GM12878 (cell line): ENCODE measurements around the gene SUSD1. TPM values are rescaled to one million over a fixed set of nuclear protein-coding genes. Genes with fewer than 3 reads are reported as not detected.

Experiments
- ATAC-seq: fragments of 200-7000 bp; cut with Tn5 transposase; 3 replicates; pipeline ENCODE4 v1.9.1; 2020; ENCODE audit warnings: mild to moderate bottlenecking, moderate library complexity
- BruUV-seq: library from RNA; stranded (reverse); fragments of 400-500 nt; replicated peaks from 2 replicates; lab custom pipeline; 2021; lab: Mats Ljungman, UMichigan
- CTCF ChIA-PET: fragments of 300-600 bp; sonication (Branson Sonifier 250); formaldehyde crosslinking; extraction: SDS; loops from one replicate; lab custom pipeline; 2021; ENCODE audit warnings: inconsistent platforms; lab: Yijun Ruan, JAX
- POLR2A ChIA-PET: fragments of 350-600 bp; formaldehyde crosslinking; extraction: SDS; loops from one replicate; lab custom pipeline; 2021; ENCODE audit warnings: inconsistent platforms; lab: Charles Lee
- RAD21 ChIA-PET: fragments of 300-600 bp; sonication (Branson Sonifier 250); formaldehyde crosslinking; loops from one replicate; lab custom pipeline; 2023; ENCODE audit warnings: antibody characterized with exemption; ENCODE audit not compliant: unreplicated experiment; lab: Charles Lee
- SMC1A ChIA-PET: fragments of 300-600 bp; sonication (Branson Sonifier 250); formaldehyde crosslinking; loops from one replicate; lab custom pipeline; 2023; ENCODE audit not compliant: unreplicated experiment, uncharacterized antibody; lab: Charles Lee
- DNase-seq: peaks from one replicate; pipeline ENCODE4 v3.0.0-alpha.2; 2011; ENCODE audit warnings: low read depth, low spot score
- FAIRE-seq: peaks from 3 replicates; lab custom pipeline; 2011; peaks lifted over from hg19 to GRCh38; lab: Jason Lieb, UNC
- H2AFZ ChIP-seq: 2 replicates; pipeline ENCODE4 v1.6.0; 2011; ENCODE audit warnings: low read depth, low read length, control low read depth; ENCODE audit not compliant: control insufficient read depth
- H3K27ac ChIP-seq: 2 replicates; pipeline ENCODE4 v1.5.1; 2011; ENCODE audit warnings: control low read depth; ENCODE audit not compliant: control insufficient read depth, insufficient read depth
- H3K27me3 ChIP-seq, 2 experiments: replicated peaks in 1 of 2; 2 replicates each; pipeline versions ENCODE4 v1.6.0 to v1.6.1; 2011; ENCODE audit warnings: low read length in 1 of 2; ENCODE audit not compliant: control insufficient read depth in 2 of 2, insufficient read depth in 2 of 2
- H3K36me3 ChIP-seq, 2 experiments: 2 replicates each; pipeline ENCODE4 v1.5.1; 2011; ENCODE audit warnings: low read length in 1 of 2; ENCODE audit not compliant: control insufficient read depth in 2 of 2, insufficient read depth in 2 of 2
- H3K4me1 ChIP-seq: 2 replicates; pipeline ENCODE4 v1.6.1; 2011; ENCODE audit warnings: mild to moderate bottlenecking, low read length, moderate library complexity, mixed read lengths; ENCODE audit not compliant: control insufficient read depth, insufficient read depth
- H3K4me2 ChIP-seq: 2 replicates; pipeline ENCODE4 v1.6.0; 2011; ENCODE audit warnings: control low read depth; ENCODE audit not compliant: control insufficient read depth, insufficient read depth
- H3K4me3 ChIP-seq: fragments of 200-600 bp; sonication (generic); 2 replicates; pipeline ENCODE4 v1.5.1; 2016
- H3K79me2 ChIP-seq: 2 replicates; pipeline ENCODE4 v1.6.0; 2011; ENCODE audit warnings: low read length; ENCODE audit not compliant: control insufficient read depth, insufficient read depth
- H3K9ac ChIP-seq: 2 replicates; pipeline ENCODE4 v1.8.0; 2011; ENCODE audit warnings: low read length, control low read depth, mixed read lengths; ENCODE audit not compliant: control insufficient read depth, insufficient read depth
- H3K9me3 ChIP-seq: replicated peaks from 3 replicates; pipeline ENCODE4 v1.5.1; 2011; ENCODE audit warnings: mild to moderate bottlenecking, low read length; ENCODE audit not compliant: control insufficient read depth, insufficient read depth
- H4K20me1 ChIP-seq: 2 replicates; pipeline ENCODE4 v1.6.0; 2011; ENCODE audit not compliant: control insufficient read depth, insufficient read depth
- CHD1 ChIP-seq: IDR thresholded peaks from 2 replicates; pipeline ENCODE4 v1.6.1; 2012; ENCODE audit warnings: low read depth, low read length, improper control_type of control experiment
- CHD4 ChIP-seq: fragments of 200-600 bp; sonication (generic); IDR thresholded peaks from 2 replicates; pipeline ENCODE4 v1.6.1; 2016; ENCODE audit warnings: mild to moderate bottlenecking
- FOS ChIP-seq: IDR thresholded peaks from 3 replicates; pipeline ENCODE4 v1.6.1; 2011; ENCODE audit warnings: borderline replicate concordance; ENCODE audit not compliant: insufficient read length; ENCODE audit errors: extremely low read depth
- HDAC2 ChIP-seq: fragments of 200-600 bp; sonication (generic); IDR thresholded peaks from 2 replicates; pipeline ENCODE4 v1.6.1; 2017
- IKZF1 ChIP-seq: fragments of 450-650 bp; conservative IDR thresholded peaks from 2 replicates; pipeline ENCODE4 v1.6.1; 2017; ENCODE audit warnings: antibody characterized with exemption, mild to moderate bottlenecking
- KAT2A ChIP-seq: conservative IDR thresholded peaks from 2 replicates; pipeline ENCODE4 v1.6.1; 2011; ENCODE audit warnings: low read depth, low read length; ENCODE audit not compliant: control insufficient read depth
- LARP7 ChIP-seq: fragments of 450-650 bp; IDR thresholded peaks from 2 replicates; pipeline ENCODE4 v1.6.1; 2017; ENCODE audit warnings: mild to moderate bottlenecking
- MEF2B ChIP-seq: fragments of 450-650 bp; IDR thresholded peaks from 2 replicates; pipeline ENCODE4 v1.6.1; 2018; ENCODE audit warnings: mild to moderate bottlenecking, moderate library complexity; ENCODE audit not compliant: partially characterized antibody, poor library complexity, severe bottlenecking
- NR2F1 ChIP-seq: fragments of 450-650 bp; conservative IDR thresholded peaks from 2 replicates; pipeline ENCODE4 v1.6.1; 2017; ENCODE audit warnings: mild to moderate bottlenecking
- POLR2AphosphoS2 ChIP-seq: IDR thresholded peaks from 2 replicates; pipeline ENCODE4 v1.6.1; 2011; ENCODE audit warnings: low read depth, mild to moderate bottlenecking, low read length, improper control_type of control experiment, moderate library complexity
- RCOR1 ChIP-seq: conservative IDR thresholded peaks from 2 replicates; pipeline ENCODE4 v1.6.1; 2012; ENCODE audit warnings: low read depth, low read length, improper control_type of control experiment
- RUNX3 ChIP-seq: IDR thresholded peaks from 2 replicates; pipeline ENCODE4 v1.6.1; 2012; ENCODE audit warnings: low read length, inconsistent platforms
- SP1 ChIP-seq: IDR thresholded peaks from one replicate; pipeline ENCODE4 v1.6.1; 2011; ENCODE audit warnings: low read depth, low read length
- SREBF1 ChIP-seq: IDR thresholded peaks from 2 replicates; pipeline ENCODE4 v1.6.1; 2012; ENCODE audit warnings: mild to moderate bottlenecking, low read length
- ZNF274 ChIP-seq: IDR thresholded peaks from one replicate; pipeline ENCODE4 v1.8.0; 2011; ENCODE audit not compliant: insufficient read length, insufficient read depth
- ZZZ3 ChIP-seq: IDR thresholded peaks from 2 replicates; pipeline ENCODE4 v1.6.1; 2011; ENCODE audit warnings: low read depth; ENCODE audit not compliant: control insufficient read depth, insufficient read length
- WGBS: methylation state at CpG from one replicate; pipeline ENCODE4 v1.1.6; 2016; ENCODE audit warnings: low lambda C conversion rate; ENCODE audit not compliant: insufficient replicate concordance, insufficient coverage; ENCODE audit errors: missing lambda C conversion rate; 5-methylcytosine and 5-hydroxymethylcytosine counted together
- in situ Hi-C: fragments of 300-500 bp; cut with MboI; formaldehyde crosslinking; loops from 9 replicates; pipeline ENCODE4 v1.14.3; 2018; ENCODE audit warnings: mixed read lengths
- intact Hi-C: fragments of 100-400 bp; cut with micrococcal nuclease; formaldehyde crosslinking; loops from one replicate; pipeline ENCODE4 v1.14.2; 2022; ENCODE audit not compliant: unreplicated experiment
- polyA plus RNA-seq, 11 experiments: library from polyadenylated mRNA; depleted of rRNA in 4 of 11; unstranded in 6 of 11; stranded (reverse) in 5 of 11; fragments of >200 nt; fragmentation: Nextera tagmentation in 4 of 11; fragmentation: Illumina TruSeq in 1 of 11; extraction: Ambion mirVana in 4 of 11; extraction: Trizol in 1 of 11; gene quantifications; 1 replicate in 1 of 11; 2 replicates in 10 of 11; pipeline versions ENCODE4 v1.2.1 to v1.2.3, GENCODE V29; 2011 to 2016; ENCODE audit warnings: inconsistent platforms in 2 of 11, missing spikeins in 2 of 11, low read depth in 1 of 11
- total RNA-seq, 4 experiments: library from RNA; depleted of rRNA in 3 of 4; stranded (reverse); fragments of >200 nt in 3 of 4; fragmentation: Illumina TruSeq in 1 of 4; extraction: Trizol in 1 of 4; gene quantifications; 2 replicates each; pipeline versions ENCODE4 v1.2.1 to v1.2.3, GENCODE V29; 2013 to 2021
- TF ChIP-seq, protein P1 (sequence below): IDR thresholded peaks from 2 replicates; pipeline ENCODE4 v1.6.1; 2012; ENCODE audit warnings: low read length, inconsistent platforms
- TF ChIP-seq, protein P2 (sequence below): IDR thresholded peaks from 2 replicates; pipeline ENCODE4 v1.6.1; 2011; ENCODE audit warnings: borderline replicate concordance, low read depth, mild to moderate bottlenecking, moderate library complexity, low read length; ENCODE audit not compliant: insufficient read depth, poor library complexity, severe bottlenecking

SUSD1 gene
- total and polyA plus RNA-seq, 10 of the 15 experiments (the other 5 are each of a cell fraction or from before 2014, with no cell fraction given) = 6.7 to 20.8 (median 13.2) TPM

DNA sequence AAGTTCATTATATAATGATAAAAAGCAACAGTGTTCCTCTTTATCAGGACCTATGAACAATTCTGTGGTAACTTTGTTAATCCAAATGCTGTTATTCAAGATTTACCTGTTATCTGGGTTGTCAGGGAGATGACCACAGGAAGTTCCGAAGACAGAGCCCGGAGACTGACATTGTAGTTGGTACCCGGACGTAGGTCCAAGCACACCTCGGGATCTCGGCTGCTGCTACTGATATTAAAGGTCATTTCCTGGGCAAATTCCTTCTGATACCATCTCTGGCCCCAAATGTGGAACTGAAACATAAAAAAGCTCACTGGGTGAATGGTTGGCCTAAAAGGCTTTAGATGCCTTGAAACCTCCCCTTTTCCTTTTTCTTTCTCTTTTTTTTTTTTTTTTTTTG, 96.7 kb downstream of the SUSD1 start (continued):
- TF ChIP-seq, protein P1, sequence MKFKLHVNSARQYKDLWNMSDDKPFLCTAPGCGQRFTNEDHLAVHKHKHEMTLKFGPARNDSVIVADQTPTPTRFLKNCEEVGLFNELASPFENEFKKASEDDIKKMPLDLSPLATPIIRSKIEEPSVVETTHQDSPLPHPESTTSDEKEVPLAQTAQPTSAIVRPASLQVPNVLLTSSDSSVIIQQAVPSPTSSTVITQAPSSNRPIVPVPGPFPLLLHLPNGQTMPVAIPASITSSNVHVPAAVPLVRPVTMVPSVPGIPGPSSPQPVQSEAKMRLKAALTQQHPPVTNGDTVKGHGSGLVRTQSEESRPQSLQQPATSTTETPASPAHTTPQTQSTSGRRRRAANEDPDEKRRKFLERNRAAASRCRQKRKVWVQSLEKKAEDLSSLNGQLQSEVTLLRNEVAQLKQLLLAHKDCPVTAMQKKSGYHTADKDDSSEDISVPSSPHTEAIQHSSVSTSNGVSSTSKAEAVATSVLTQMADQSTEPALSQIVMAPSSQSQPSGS = peak; percentile 78
- peak; percentile 65 for TF ChIP-seq RUNX3

DNA sequence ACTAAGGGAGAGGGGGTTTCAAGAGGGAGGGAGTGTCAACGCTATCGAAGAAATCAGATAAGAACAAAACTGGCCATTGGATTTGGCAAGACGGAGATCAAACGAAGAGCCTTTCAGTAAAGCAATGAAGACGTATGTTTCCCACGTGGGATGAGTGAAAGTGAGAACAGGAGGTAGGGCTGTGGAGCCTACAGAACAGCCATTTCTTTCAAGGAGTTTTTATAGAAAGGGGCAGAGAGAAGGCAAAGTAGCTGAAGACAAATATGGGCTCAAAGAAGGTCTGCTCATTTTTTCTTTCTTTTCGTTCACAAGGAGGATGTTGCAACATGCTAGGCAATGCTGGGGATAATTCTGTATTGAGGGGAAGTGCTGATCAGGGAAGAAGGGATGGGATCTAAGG, 98.3 kb downstream of the SUSD1 start:
- peak overlapping the region; percentile 64 for H3K4me3 ChIP-seq
- RAD21 ChIA-PET = interaction anchor here (0.9 to 17.7 kb wide), 16 partner anchors 44 to 317 kb away, joined by 3 to 339 read pairs (median 14); partner anchors contain the start of genes HSDL2 and UGCG
- no peak for TF ChIP-seq LARP7
- TF ChIP-seq RCOR1 = no peak
- no peak for TF ChIP-seq ZZZ3
- 0 out of 2 replicates have a peak, but pooled peaks have one; percentile 6 for TF ChIP-seq NR2F1
- no peak for TF ChIP-seq FOS
- no peak; the same call in 1 of the 2 replicates for TF ChIP-seq IKZF1
- TF ChIP-seq KAT2A = no peak
- TF ChIP-seq MEF2B = no peak
- TF ChIP-seq POLR2AphosphoS2 = no peak
- no peak for TF ChIP-seq ZNF274
- TF ChIP-seq, protein P2, sequence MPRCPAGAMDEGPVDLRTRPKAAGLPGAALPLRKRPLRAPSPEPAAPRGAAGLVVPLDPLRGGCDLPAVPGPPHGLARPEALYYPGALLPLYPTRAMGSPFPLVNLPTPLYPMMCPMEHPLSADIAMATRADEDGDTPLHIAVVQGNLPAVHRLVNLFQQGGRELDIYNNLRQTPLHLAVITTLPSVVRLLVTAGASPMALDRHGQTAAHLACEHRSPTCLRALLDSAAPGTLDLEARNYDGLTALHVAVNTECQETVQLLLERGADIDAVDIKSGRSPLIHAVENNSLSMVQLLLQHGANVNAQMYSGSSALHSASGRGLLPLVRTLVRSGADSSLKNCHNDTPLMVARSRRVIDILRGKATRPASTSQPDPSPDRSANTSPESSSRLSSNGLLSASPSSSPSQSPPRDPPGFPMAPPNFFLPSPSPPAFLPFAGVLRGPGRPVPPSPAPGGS = no peak
- TF ChIP-seq CHD4 = no peak
- TF ChIP-seq SREBF1 = no peak
- TF ChIP-seq HDAC2 = no peak
- TF ChIP-seq SP1 = peak; percentile 6
- TF ChIP-seq CHD1 = no peak

More for the DNA sequence above, 98.3 kb downstream of the SUSD1 start:
- SMC1A ChIA-PET = interaction anchor here (0.6 to 14.1 kb wide), 18 partner anchors 8 to 316 kb away, joined by 3 to 301 read pairs (median 15); no protein-coding TSS in a partner anchor
- Histone ChIP-seq H3K27ac (peak overlapping the region; percentile 89), H3K4me1 (peaks cover 51% of the 10 kb centered on the region), H3K9me3 (no peaks in the 10 kb centered on the region), H3K36me3 (no peaks in the 10 kb centered on the region), H4K20me1 (no peaks in the 10 kb centered on the region), H2AFZ (peak overlapping the region; percentile 70), H3K79me2 (peaks cover 4% of the 10 kb centered on the region), H3K27me3 (no peaks in the 10 kb centered on the region), H3K4me2 (peak overlapping the region; percentile 86), H3K9ac (peak overlapping the region; percentile 75)
- in situ Hi-C loops (loop anchor here (5.0 kb wide), 1 partner anchor 315 kb away; no protein-coding TSS in a partner anchor), intact Hi-C loops (loop anchor here (10.0 kb wide), 1 partner anchor 442 kb away; the partner anchor contains the start of gene DNAJC25)
- CTCF ChIA-PET = interaction anchor here (0.6 to 18.1 kb wide), 13 partner anchors 18 to 365 kb away, joined by 3 to 292 read pairs (median 8); partner anchors contain the start of gene UGCG
- FAIRE-seq (no peak), ATAC-seq (peak; percentile 67), DNase-seq (no peak)
- POLR2A ChIA-PET = interaction anchor here (0.9 to 4.3 kb wide), 6 partner anchors 42 to 247 kb away, joined by 3 to 30 read pairs (median 6); no protein-coding TSS in a partner anchor
- WGBS = 4% methylated on average over 7 of the region's 7 CpGs
- no TSS peak for BruUV-seq
